Measurements from ENCODE around the gene HSPBP1. TPM values are rescaled to one million over a fixed set of nuclear protein-coding genes. Genes with fewer than 3 reads are reported as not detected.

HSPBP1 gene
- polyA plus RNA-seq, 4 donors: 25.7 to 47.7 (median 29.7) TPM

DNA sequence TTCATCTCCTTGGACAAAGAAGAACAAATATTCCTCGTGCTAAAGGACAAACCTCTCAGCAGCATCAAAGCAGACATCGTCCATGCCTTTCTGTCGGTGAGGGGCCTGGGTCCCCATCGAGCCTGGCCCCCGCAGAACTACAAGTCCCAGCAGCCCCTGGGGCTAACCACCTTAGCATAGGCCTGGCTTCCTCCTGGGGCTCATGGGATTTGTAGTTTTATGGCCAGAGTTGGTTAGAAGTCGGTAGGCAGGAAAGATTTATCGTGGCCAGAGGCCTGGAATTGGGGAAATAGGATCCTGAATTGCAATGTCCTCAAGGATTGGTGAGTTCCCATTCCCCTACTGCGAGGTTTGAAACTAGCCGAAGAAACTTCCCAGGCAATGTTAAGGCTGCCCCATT, 25.6 kb upstream of the HSPBP1 start:
- DNase-seq (ENCODE audit: low read depth in 4 of 4, low spot score in 3 of 4): no peak

DNA sequence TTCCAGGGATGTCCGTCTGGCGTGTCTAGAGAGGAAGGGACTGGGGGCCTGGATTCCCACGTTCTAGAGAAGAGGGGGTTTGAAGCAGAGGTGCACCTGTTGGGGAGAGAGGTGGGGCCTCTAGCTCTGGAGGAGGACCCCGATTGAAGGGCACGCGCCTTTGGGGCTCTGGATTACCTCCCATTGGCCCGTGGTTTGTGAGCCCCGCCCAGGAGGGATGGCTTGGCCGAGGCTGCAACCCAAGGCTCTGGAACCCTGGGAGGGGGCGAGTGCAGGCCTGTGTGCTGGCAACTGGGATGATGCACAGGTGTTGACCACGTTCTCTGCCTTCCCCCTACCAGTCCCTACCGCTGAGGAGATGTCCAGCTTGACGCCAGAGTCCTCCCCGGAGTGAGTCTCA, 25.1 kb upstream of the HSPBP1 start:
- DNase-seq (ENCODE audit: low read depth in 4 of 4, low spot score in 3 of 4): no peak

DNA sequence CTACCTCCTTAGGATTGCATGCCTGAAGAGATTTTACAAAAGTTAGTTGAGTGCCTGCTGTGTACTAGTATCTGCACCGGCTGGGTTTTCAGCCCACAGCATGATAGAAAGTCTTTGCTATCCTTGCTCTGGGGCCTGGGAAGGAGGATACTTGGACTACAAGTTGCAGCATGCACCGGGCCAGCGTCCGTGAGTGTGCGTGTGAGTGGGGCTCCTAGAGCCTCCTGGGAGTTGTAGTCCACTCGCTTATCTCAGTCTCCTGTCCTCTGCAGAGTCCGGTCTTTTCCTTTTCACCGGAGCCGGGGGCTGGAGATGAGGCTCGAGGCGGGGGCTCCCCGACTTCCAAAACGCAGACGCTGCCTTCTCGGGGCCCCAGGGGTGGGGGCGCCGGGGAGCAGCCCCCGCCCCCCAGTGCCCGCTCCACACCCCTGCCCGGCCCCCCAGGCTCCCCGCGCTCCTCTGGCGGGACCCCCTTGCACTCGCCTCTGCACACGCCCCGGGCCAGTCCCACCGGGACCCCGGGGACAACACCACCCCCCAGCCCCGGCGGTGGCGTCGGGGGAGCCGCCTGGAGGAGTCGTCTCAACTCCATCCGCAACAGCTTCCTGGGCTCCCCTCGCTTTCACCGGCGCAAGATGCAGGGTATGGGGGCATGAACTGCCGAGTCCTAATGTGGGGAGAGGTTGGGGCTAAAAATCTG, 24.5 kb upstream of the HSPBP1 start:
- DNase-seq (ENCODE audit: low read depth in 4 of 4, low spot score in 3 of 4): no peak

DNA sequence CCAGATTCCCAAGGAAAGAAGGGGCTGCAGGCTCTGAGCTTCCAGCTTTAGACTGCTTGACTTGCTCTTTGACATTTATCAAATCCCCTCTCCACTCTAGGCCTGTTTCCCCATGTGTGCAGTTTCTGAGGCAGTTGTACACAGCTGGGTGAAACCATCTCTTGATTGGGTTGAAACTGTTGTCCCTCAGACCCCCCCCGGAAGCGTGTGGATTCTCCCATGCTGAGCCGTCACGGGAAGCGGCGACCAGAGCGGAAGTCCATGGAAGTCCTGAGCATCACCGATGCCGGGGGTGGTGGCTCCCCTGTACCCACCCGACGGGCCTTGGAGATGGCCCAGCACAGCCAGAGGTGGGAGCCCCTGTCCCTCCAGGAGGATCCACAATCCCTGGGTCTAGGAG, 23.6 kb upstream of the HSPBP1 start:
- DNase-seq (ENCODE audit: low read depth in 4 of 4, low spot score in 3 of 4): no peak

DNA sequence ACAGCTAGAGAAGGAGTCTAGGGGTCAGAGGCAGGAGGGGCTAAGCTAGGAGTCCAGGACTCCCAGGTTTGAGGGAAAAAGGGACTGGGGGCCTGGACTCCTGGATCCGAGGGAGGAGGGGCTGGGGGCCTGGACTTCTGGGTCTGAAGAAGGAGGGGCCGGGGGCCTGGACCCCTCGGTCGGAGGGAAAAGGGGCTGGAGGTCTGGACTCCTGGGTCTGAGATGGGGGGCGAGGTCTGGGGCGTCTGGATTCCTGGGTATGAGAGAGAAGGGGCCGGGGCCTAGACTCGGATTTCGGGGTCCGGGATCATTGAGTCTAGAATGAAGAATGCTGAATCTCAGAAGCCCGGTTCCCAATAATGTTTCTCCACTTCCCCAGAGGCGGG, 22.4 kb upstream of the HSPBP1 start:
- DNase-seq (ENCODE audit: low read depth in 4 of 4, low spot score in 3 of 4): no peak

DNA sequence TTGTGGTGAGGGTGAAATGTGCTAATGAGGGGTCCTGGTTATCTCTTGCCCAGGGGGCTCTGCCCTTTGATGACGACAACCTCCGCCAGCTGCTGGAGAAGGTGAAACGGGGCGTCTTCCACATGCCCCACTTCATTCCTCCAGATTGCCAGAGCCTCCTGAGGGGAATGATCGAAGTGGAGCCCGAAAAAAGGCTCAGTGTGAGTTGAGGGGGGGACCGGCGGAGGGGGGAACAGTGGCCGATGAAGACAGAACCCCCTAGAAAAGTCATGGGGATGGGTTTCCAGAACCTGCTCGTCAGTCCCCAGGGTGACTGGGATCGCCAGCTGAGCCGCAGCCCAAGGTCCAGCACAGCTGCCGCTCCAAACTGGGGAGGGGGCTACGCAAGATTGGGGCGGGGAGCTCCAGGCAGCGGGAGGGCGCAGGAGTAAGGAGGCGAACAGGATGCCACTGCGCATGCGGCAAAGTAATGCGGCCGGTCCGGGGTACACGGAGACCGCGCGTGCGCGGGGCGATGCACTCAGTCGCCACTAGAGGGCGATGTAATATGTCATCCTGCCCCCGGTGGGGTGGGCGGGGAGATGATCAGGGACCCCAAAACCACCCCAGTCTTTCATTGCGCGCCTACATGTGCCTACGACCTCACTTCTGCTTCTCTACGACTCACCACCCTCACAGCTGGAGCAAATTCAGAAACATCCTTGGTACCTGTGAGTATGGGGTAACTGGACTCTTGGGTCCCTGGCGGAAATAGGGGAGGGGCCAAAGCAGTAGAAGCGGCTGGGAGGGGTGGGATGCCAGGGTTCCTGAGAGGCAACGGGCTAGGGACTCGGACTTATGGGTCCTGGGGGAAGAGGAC, 21.8 kb upstream of the HSPBP1 start:
- DNase-seq (ENCODE audit: low read depth in 4 of 4, low spot score in 3 of 4): peak; percentile 61 to 82 (median 72)

DNA sequence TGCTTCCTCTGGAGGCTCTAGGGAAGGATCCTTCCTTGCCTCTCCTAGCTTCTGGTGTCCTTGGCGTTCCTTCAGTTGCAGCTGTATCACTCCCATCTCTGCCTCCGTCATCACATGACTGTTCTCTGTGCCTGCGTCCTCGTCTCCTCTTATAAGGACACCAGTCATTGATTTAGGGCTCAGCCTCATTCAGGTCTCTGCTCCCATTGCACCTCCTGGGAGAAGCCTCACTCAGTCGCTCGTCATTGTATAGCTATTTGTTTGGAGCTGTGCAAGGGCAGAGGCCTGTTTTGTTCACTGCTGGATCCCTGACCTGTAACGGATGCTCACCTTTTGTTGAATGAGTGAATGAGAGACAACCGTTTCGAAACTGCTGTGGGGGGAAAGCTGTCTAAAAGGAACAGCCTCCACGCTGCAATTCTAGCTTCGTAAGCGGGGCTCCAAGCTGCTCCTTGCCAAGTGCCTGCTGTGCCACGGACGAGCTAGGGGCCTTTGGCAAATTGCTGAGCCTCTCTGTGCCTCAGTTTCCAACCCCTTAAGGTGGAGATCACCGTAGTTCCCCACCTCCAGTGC, 21.1 kb upstream of the HSPBP1 start:
- no peak for DNase-seq (ENCODE audit: low read depth in 4 of 4, low spot score in 3 of 4)

DNA sequence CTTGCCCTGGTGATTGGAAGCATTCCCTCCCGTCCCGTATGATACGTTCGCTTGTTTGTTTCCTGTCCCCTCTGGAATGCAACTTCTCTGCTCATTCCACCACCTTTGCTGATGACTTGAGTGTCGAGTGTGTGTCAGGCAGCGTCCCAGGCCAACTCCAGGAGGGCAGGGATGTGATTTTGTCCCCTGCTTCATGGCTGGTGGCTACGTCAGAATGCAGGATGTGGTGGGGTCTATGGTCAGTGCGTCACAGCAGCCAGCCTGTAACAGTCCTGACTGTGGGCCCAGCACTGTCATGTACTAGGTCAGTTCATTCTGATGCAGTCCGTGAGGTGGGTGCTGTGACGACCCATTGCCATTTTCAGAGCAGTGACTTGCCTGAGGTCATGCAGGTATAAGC, 20.1 kb upstream of the HSPBP1 start:
- no peak for DNase-seq (ENCODE audit: low read depth in 4 of 4, low spot score in 3 of 4)

DNA sequence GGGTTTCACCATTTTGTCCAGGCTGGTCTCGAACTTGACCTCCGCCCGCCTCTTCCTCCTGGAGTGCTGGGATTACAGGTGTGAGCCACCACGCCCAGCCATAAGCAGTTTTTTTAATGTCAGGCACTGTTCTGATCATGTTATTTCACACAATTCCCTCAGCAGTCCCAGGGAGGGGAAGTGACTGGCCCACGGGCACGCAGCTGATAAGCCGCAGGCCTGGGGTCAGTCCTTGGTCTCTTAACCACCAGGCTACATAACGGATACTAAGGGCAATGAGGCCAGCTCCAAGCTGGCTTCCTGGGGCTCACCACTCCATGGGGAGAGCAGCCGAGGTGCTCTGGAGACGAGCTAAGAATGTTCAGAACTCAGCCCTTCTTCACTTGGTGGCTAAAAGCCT, 17.4 kb upstream of the HSPBP1 start:
- DNase-seq (ENCODE audit: low read depth in 4 of 4, low spot score in 3 of 4): no peak

DNA sequence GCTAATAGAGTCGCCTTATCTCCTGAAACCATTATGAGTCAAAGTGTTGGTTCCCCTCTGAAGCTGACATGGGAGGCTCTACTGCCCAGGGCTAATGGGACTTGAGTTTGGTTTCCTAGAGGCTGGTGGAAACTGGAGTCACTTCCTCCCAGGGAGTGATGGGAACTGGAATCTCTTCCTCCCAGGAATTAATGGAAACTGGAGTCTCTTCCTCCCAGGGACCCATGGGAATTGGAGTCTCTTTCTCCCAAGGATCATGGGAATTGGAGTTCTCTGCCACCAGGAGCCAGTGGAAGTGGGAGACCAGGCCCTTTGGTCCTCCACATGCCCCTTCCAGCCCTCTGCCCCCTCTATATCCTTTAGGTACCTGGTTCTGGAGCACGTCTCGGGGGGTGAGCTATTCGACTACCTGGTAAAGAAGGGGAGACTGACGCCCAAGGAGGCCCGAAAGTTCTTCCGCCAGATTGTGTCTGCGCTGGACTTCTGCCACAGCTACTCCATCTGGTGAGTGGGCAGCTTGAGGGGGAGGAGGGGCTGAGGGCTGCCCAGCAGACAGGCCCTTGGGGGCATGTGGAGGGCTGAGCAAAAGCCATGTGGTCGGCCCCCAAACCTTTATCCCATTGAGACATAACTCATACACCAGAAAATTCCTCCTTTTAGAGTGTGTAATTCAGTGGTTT, 9.3 kb upstream of the HSPBP1 start:
- no peak for DNase-seq (ENCODE audit: low read depth in 4 of 4, low spot score in 3 of 4)

DNA sequence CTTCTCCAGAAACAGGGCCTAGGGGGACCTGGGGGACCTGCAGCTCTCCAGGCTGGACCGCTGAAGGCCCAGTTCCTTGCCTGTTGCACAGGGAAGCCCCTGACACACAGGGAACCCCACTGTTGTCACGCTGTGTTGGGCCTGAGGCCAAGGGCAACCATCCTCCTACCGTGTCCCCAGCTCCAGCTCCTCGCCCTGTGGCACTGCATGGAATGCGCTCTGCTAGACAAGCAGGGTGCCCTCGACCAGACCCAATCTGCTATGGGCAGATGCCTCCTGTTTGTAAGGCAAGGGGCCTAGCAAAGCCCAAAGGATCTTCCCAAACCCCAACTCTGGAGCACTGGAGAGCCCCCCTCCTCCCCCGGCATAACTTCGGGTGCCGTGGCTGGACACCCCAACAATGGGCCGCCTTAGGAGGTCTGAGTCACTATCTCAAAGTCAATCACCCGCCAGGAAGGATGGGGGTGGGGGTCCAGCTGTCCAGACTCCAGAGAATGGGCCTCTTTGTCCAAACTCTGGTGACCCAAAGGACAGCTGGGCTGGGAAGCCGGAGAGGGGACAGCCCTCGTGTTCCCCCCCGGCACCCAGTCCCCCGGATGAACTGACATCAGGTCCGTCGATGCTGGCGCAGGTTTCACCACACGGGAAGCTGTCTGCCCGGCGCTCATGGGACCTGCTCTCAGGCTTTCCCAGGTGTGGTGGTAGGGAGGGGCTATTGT, 7.6 kb upstream of the HSPBP1 start:
- no peak for DNase-seq (ENCODE audit: low read depth in 4 of 4, low spot score in 3 of 4)

DNA sequence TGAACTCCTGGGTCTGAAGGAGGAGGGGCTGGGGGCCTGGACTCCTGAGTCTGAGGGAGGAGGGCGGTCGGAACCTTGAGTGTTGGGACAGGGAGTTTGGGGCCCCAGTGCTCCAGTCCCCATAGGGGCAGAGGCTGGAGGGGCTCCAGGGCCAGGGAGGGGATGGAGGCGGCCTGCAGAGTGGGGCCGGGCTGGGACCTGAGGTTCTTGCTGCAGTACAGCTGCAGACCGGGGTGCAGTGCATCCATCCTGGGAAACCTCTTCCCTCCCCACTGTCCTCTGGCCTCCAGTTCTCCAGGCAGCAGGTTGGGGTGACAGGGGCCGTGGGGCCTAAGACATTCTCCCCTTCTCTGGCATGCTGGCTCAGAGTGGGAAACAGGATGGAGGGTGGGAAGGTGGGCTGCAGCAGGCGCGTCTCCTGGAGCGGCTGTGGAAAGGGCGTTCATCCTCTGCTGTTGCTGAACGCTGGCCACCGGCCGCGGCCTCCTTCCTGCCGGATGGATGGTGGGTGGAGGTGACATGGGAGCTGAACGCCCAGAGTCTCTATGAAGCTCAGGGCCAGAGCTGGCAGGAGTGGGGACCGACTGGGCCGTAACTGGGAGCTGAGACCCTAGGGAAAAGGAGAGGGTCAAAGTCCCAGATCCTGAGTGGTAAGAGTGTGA, 5.5 kb upstream of the HSPBP1 start:
- DNase-seq (ENCODE audit: low read depth in 4 of 4, low spot score in 3 of 4): no peak

DNA sequence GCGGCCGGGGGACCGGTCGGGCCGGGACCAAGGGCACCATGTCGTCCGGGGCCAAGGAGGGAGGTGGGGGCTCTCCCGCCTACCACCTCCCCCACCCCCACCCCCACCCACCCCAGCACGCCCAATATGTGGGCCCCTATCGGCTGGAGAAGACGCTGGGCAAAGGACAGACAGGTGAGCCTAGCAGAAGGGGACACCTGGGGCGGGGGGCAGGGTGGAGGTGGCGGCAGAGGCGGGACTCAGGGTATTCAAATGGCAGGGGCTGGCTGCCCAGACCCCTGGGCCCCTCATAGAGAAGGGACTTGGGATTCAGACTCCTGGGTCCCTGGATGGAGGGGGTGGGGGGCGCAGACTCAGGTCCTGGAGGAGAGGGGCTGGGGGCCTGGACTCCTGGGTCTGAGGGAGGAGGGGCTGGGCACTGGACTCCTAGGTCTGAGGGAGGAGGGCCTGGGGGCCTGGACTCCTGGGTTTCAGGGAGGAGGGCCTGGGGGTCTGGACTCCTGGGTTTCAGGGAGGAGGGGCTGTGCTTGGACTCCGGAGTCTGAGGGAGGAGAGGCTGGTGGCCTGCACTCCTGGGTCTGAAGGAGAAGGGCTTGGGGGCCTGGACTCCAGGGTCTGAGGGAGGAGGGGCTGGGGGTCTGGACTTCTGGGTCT, 4.6 kb upstream of the HSPBP1 start:
- DNase-seq (ENCODE audit: low read depth in 4 of 4, low spot score in 3 of 4): no peak

DNA sequence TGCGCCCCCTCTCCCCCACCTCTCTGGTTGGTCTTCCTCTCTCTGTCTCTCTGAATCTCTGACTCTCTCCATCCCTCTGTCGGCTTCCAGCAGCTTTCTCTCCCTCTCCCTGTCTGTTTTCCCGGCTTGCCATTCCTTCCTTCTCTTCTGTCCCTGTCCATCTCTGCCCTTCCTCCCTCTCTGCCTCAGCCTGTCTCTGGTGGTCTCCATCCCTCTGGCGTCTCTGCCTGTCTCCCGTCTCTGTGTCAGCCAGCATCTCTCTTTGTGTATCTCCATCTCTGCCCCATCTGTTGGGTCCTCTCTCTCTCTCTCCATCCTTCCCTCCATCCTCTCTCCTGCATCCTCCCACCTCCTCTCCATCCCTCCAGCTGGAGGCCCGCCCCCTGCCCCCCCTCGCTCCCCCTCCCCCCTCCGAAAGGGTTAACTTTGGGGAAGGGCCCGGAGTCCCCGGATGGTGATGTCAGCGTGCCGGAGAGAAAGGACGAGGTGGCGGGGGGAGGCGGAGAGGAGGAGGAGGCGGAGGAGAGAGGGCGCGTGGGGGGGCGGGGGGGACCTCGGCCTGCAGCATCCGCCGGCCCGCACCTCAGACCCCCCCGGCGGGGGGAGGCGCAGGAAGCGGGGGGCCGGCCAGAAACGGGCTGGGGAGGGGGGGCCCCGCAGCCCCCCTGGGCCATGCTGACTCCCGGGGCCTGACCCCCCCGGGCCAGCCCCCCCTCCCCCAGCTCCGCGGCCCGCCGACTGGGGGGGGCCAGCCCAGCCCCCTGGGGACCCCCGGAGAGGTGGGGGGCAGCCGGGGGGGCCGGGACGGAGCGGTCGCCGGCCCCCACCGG, 3.9 kb upstream of the HSPBP1 start, which contains the start of gene BRSK1:
TSS of gene BRSK1 (plus strand) at position 450 of the 830 bp plus-strand sequence. CDS start 446 bp downstream, outside the sequence.
- DNase-seq (ENCODE audit: low read depth in 4 of 4, low spot score in 3 of 4): peak in 3 of 4 donors; percentile 45 to 62 (median 54)

DNA sequence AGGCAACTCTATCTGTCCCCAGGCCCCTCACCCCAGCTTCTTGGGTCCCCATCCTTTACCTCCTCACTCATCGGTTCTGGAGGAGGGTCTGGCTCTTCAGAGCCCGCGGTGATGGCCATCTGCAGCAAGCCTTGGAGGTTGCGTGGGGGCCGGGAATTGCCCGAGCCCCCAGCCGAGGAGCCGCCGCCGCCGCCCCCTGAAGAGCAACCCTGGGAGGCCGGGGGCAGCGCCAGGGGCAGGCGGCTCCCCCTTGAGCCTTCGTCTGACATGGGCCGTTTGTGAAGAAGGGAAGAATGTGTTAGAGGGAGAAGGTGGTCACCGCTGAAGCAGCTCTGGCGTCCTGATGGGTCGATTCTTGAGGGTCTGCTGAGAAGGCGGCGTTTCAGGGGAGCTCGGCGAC, 570 bp downstream of the HSPBP1 start:
- DNase-seq (ENCODE audit: low read depth in 4 of 4, low spot score in 3 of 4): no peak

DNA sequence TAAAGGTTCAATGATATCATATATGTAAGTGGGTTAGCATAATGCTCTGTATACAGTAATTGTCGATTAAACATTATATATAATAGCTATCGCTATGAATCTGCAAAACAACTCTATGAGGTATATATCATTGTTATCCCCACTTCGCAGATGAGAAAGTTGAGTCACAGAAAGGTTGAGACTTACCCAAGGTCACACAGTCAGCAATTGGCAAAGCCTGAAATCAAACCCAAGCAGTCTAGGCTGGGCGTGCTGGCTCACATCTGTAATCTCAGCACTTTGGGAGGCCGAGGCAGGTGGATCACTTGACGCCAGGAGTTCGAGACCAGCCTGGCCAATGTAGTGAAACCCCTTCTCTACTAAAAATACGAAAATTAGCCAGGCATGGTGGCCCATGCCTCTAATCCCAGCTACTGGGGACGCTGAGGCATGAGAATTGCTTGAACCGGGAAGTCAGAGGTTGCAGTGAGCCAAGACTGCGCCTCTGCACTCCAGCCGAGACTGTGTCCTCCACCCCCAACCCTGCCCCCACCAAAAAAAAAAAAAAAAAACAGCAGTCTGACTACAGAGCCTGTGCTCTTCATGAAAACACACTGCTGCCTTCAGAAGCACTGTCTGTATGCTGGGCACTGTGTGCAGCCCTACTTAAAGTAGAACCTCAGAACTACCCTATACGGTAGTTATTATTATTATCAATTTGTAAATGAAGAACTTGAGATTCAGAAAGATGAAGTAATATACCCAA, 1.3 kb downstream of the HSPBP1 start:
- DNase-seq (ENCODE audit: low read depth in 4 of 4, low spot score in 3 of 4): no peak

DNA sequence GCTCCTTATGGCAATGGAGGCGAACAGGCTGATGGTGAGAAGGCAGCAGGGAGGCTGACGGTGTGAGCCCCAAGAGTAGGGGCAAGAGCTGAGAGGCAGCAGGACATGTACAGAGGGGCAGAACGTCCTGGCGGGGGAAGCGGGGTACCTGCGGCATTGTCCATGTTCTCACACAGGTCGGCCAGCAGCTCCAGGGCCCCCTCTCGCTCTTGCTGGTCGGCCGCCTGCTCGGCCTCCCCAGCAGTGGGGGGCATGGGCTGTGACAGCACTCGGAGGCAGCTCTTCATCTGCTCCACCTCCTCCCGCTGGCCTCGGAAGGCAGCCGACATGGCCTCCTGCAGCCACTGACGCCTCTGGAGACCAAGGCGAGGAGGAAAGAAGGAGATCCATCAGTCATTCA, 2.4 kb downstream of the HSPBP1 start:
- no peak for DNase-seq (ENCODE audit: low read depth in 4 of 4, low spot score in 3 of 4)

Data from right renal pelvis (tissue), 4 donors.